GM23248 (cell line): Measurements from ENCODE around the gene CDC42EP3.

Source experiments
- EZH2 ChIP-seq: fragments of 200-600 bp; sonication (generic); IDR thresholded peaks from 2 replicates; pipeline ENCODE4 v1.6.1; 2018; ENCODE audit warnings: antibody characterized with exemption, mild to moderate bottlenecking; ENCODE audit not compliant: insufficient read depth, poor library complexity, severe bottlenecking
- EZH2phosphoT487 ChIP-seq: fragments of 200-600 bp; sonication (generic); IDR thresholded peaks from 2 replicates; pipeline ENCODE4 v1.6.1; 2018; ENCODE audit warnings: antibody characterized with exemption, moderate library complexity, mild to moderate bottlenecking, low read depth; ENCODE audit not compliant: insufficient read depth

GRCh38 chr2:37621199-37621598 is 50.2 kb downstream of the CDC42EP3 start:
- TF ChIP-seq EZH2, result no peak
- TF ChIP-seq EZH2phosphoT487, result no peak
